HepG2 (cell line): Measurements from ENCODE around the gene SEBOX. TPM values are rescaled to one million over a fixed set of nuclear protein-coding genes. Genes with fewer than 3 reads are reported as not detected.

ENCODE experiments used
- ATM ChIP-seq: fragments of 450-650 bp; IDR thresholded peaks from 2 replicates; pipeline ENCODE4 v1.7.1; 2017; ENCODE audit warnings: mild to moderate bottlenecking, borderline replicate concordance
- CAMTA2 ChIP-seq: sonication (generic); formaldehyde crosslinking; IDR thresholded peaks from 2 replicates; pipeline ENCODE4 v1.4.0; 2020; ENCODE audit warnings: mild to moderate bottlenecking, missing genetic modification reagents, borderline replicate concordance
- HDAC6 ChIP-seq: fragments of 200-600 bp; sonication (generic); IDR thresholded peaks from 2 replicates; pipeline ENCODE4 v1.7.0; 2017; ENCODE audit warnings: mild to moderate bottlenecking, antibody characterized with exemption, low read length, low read depth
- HOXA5 ChIP-seq: sonication (generic); formaldehyde crosslinking; IDR thresholded peaks from 2 replicates; pipeline ENCODE4 v1.4.0; 2020; ENCODE audit warnings: missing genetic modification reagents
- JUN ChIP-seq: sonication (generic); formaldehyde crosslinking; IDR thresholded peaks from 2 replicates; pipeline ENCODE4 v1.4.0; 2020; ENCODE audit warnings: mild to moderate bottlenecking, missing genetic modification reagents
- KDM5B ChIP-seq: sonication (generic); formaldehyde crosslinking; IDR thresholded peaks from 2 replicates; pipeline ENCODE4 v1.4.0; 2020; ENCODE audit warnings: missing genetic modification reagents, mild to moderate bottlenecking, borderline replicate concordance
- MTA3 ChIP-seq: sonication (generic); formaldehyde crosslinking; IDR thresholded peaks from 2 replicates; pipeline ENCODE4 v1.4.0; 2020; ENCODE audit warnings: missing genetic modification reagents
- NFE2L1 ChIP-seq: sonication (generic); formaldehyde crosslinking; IDR thresholded peaks from 2 replicates; pipeline ENCODE4 v1.4.0; 2020; ENCODE audit warnings: missing genetic modification reagents, mild to moderate bottlenecking, borderline replicate concordance
- NFYB ChIP-seq: sonication (generic); formaldehyde crosslinking; IDR thresholded peaks from 2 replicates; pipeline ENCODE4 v1.4.0; 2020; ENCODE audit warnings: missing genetic modification reagents
- PRPF4 ChIP-seq: fragments of 200-400 bp; formaldehyde crosslinking; IDR thresholded peaks from 2 replicates; pipeline ENCODE4 v1.6.1; 2016; ENCODE audit warnings: low read length, low read depth; ENCODE audit not compliant: poor library complexity, severe bottlenecking
- RBAK ChIP-seq: sonication (generic); formaldehyde crosslinking; IDR thresholded peaks from 2 replicates; pipeline ENCODE4 v1.5.1; 2020; ENCODE audit warnings: mild to moderate bottlenecking, missing genetic modification reagents
- SP5 ChIP-seq: IDR thresholded peaks from 2 replicates; pipeline ENCODE4 v1.6.1; 2016; ENCODE audit warnings: low read depth, borderline replicate concordance
- THYN1 ChIP-seq: sonication (generic); formaldehyde crosslinking; IDR thresholded peaks from 2 replicates; pipeline ENCODE4 v1.8.1; 2023; ENCODE audit warnings: low read depth, mild to moderate bottlenecking, moderate library complexity, missing genetic modification reagents, borderline replicate concordance
- ZNF260 ChIP-seq: sonication (generic); formaldehyde crosslinking; IDR thresholded peaks from 2 replicates; pipeline ENCODE4 v1.4.0; 2020; ENCODE audit warnings: missing genetic modification reagents, low read depth, mild to moderate bottlenecking, borderline replicate concordance
- ZNF30 ChIP-seq: sonication (generic); formaldehyde crosslinking; IDR thresholded peaks from 2 replicates; pipeline ENCODE4 v1.5.0; 2020; ENCODE audit warnings: mild to moderate bottlenecking, missing genetic modification reagents
- ZNF572 ChIP-seq: sonication (generic); formaldehyde crosslinking; IDR thresholded peaks from 2 replicates; pipeline ENCODE4 v1.5.1; 2020; ENCODE audit warnings: mild to moderate bottlenecking, missing genetic modification reagents
- ZNF773 ChIP-seq: sonication (generic); formaldehyde crosslinking; IDR thresholded peaks from 2 replicates; pipeline ENCODE4 v1.4.0; 2020; ENCODE audit warnings: missing genetic modification reagents, borderline replicate concordance
- polyA plus RNA-seq, 8 experiments: library from polyadenylated mRNA; depleted of rRNA in 3 of 8; stranded (reverse) in 7 of 8; unstranded in 1 of 8; fragments of >200 nt; fragmentation: Illumina TruSeq in 4 of 8; extraction: Trizol in 4 of 8; gene quantifications; 2 replicates each; pipeline versions ENCODE4 v1.2.1 to v1.2.3, GENCODE V29; 2011 to 2016; ENCODE audit warnings: low read depth in 4 of 8, missing spikeins in 1 of 8, mixed read lengths in 1 of 8; ENCODE audit not compliant: insufficient read depth in 1 of 8
- total RNA-seq, 5 experiments: library from RNA; depleted of rRNA; stranded (reverse); fragments of >200 nt; fragmentation: Illumina TruSeq; extraction: Trizol; gene quantifications; 2 replicates each; pipeline ENCODE4 v1.2.3, GENCODE V29; 2016; ENCODE audit warnings: low read depth in 1 of 5
- TF ChIP-seq, protein P1 (sequence below): sonication (generic); formaldehyde crosslinking; IDR thresholded peaks from 2 replicates; pipeline ENCODE4 v1.5.1; 2020; ENCODE audit warnings: missing genetic modification reagents, mild to moderate bottlenecking, borderline replicate concordance
- TF ChIP-seq, protein P2 (sequence below): sonication (generic); formaldehyde crosslinking; IDR thresholded peaks from 2 replicates; pipeline ENCODE4 v1.9.0; 2021; ENCODE audit warnings: missing genetic modification reagents, mild to moderate bottlenecking, borderline replicate concordance
- TF ChIP-seq, protein P3 (sequence below): sonication (generic); formaldehyde crosslinking; IDR thresholded peaks from 2 replicates; pipeline ENCODE4 v1.4.0; 2020; ENCODE audit warnings: missing genetic modification reagents

SEBOX gene
- total and polyA plus RNA-seq, 2 of the 13 experiments (the other 11 are each of a cell fraction or from before 2014, with no cell fraction given): not detected

DNA sequence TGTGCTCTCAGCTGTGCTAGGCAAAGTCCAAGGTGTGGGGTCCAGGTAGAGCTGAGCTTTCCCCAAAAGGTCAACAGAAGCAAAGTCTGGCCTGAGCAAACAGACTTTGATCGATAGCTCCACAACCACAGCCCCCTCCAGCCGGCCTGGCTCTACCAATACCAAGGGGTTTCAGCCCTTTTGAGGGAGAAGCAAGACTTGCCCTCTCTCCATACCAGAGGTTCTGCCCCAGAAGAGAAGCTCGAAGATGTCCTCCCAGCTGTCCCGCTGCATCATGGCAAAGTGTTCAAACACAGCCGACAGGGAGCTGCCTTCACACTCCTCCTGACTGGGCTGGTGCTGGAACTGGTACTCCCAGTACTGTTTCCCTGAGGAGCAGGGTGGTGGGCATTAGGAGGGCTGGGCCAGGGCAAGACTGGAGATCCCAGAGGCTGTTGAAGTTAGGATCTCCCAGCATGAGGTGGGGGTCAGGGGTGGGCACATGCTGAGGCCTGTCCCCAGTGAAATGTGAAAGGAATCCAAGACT, 3.4 kb upstream of the SEBOX start (continued):
- no peak for TF ChIP-seq THYN1 (CRISPR knock-in tag)
- TF ChIP-seq RBAK: no peak
- TF ChIP-seq, protein P1, sequence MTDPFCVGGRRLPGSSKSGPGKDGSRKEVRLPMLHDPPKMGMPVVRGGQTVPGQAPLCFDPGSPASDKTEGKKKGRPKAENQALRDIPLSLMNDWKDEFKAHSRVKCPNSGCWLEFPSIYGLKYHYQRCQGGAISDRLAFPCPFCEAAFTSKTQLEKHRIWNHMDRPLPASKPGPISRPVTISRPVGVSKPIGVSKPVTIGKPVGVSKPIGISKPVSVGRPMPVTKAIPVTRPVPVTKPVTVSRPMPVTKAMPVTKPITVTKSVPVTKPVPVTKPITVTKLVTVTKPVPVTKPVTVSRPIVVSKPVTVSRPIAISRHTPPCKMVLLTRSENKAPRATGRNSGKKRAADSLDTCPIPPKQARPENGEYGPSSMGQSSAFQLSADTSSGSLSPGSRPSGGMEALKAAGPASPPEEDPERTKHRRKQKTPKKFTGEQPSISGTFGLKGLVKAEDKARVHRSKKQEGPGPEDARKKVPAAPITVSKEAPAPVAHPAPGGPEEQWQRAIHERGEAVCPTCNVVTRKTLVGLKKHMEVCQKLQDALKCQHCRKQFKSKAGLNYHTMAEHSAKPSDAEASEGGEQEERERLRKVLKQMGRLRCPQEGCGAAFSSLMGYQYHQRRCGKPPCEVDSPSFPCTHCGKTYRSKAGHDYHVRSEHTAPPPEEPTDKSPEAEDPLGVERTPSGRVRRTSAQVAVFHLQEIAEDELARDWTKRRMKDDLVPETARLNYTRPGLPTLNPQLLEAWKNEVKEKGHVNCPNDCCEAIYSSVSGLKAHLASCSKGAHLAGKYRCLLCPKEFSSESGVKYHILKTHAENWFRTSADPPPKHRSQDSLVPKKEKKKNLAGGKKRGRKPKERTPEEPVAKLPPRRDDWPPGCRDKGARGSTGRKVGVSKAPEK (CRISPR knock-in tag): peak; percentile 59; the same call in 1 of the 2 replicates
- TF ChIP-seq SP5 (CRISPR knock-in tag): peak; percentile 88
- TF ChIP-seq HOXA5 (CRISPR knock-in tag): peak; percentile 97
- TF ChIP-seq KDM5B: peak; percentile 75
- no peak for TF ChIP-seq ZNF30
- no peak for TF ChIP-seq CAMTA2
- TF ChIP-seq, protein P2, sequence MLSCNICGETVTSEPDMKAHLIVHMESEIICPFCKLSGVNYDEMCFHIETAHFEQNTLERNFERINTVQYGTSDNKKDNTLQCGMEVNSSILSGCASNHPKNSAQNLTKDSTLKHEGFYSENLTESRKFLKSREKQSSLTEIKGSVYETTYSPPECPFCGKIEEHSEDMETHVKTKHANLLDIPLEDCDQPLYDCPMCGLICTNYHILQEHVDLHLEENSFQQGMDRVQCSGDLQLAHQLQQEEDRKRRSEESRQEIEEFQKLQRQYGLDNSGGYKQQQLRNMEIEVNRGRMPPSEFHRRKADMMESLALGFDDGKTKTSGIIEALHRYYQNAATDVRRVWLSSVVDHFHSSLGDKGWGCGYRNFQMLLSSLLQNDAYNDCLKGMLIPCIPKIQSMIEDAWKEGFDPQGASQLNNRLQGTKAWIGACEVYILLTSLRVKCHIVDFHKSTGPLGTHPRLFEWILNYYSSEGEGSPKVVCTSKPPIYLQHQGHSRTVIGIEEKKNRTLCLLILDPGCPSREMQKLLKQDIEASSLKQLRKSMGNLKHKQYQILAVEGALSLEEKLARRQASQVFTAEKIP (CRISPR knock-in tag): no peak
- TF ChIP-seq NFE2L1 (CRISPR knock-in tag): no peak
- TF ChIP-seq ZNF773 (CRISPR knock-in tag): no peak
- TF ChIP-seq, protein P3, sequence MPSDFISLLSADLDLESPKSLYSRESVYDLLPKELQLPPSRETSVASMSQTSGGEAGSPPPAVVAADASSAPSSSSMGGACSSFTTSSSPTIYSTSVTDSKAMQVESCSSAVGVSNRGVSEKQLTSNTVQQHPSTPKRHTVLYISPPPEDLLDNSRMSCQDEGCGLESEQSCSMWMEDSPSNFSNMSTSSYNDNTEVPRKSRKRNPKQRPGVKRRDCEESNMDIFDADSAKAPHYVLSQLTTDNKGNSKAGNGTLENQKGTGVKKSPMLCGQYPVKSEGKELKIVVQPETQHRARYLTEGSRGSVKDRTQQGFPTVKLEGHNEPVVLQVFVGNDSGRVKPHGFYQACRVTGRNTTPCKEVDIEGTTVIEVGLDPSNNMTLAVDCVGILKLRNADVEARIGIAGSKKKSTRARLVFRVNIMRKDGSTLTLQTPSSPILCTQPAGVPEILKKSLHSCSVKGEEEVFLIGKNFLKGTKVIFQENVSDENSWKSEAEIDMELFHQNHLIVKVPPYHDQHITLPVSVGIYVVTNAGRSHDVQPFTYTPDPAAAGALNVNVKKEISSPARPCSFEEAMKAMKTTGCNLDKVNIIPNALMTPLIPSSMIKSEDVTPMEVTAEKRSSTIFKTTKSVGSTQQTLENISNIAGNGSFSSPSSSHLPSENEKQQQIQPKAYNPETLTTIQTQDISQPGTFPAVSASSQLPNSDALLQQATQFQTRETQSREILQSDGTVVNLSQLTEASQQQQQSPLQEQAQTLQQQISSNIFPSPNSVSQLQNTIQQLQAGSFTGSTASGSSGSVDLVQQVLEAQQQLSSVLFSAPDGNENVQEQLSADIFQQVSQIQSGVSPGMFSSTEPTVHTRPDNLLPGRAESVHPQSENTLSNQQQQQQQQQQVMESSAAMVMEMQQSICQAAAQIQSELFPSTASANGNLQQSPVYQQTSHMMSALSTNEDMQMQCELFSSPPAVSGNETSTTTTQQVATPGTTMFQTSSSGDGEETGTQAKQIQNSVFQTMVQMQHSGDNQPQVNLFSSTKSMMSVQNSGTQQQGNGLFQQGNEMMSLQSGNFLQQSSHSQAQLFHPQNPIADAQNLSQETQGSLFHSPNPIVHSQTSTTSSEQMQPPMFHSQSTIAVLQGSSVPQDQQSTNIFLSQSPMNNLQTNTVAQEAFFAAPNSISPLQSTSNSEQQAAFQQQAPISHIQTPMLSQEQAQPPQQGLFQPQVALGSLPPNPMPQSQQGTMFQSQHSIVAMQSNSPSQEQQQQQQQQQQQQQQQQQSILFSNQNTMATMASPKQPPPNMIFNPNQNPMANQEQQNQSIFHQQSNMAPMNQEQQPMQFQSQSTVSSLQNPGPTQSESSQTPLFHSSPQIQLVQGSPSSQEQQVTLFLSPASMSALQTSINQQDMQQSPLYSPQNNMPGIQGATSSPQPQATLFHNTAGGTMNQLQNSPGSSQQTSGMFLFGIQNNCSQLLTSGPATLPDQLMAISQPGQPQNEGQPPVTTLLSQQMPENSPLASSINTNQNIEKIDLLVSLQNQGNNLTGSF (CRISPR knock-in tag): no peak
- TF ChIP-seq NFYB (CRISPR knock-in tag): no peak
- no peak for TF ChIP-seq PRPF4
- no peak for TF ChIP-seq HDAC6
- TF ChIP-seq JUN (CRISPR knock-in tag): no peak
- TF ChIP-seq ZNF260 (CRISPR knock-in tag): no peak
- TF ChIP-seq ATM: no peak
- TF ChIP-seq ZNF572 (CRISPR knock-in tag): peak; percentile 72; the same call in 1 of the 2 replicates
- TF ChIP-seq MTA3 (CRISPR knock-in tag): no peak
